Body of pancreas (tissue), 4 donors: ENCODE results near the gene BACH2.

Experiments
- POLR2A ChIP-seq, 3 donors: fragments of 450-650 bp; IDR thresholded peaks; one replicate each; pipeline ENCODE4 v1.6.1; 2016; ENCODE audit warnings: antibody characterized with exemption in 3 of 3, mild to moderate bottlenecking in 2 of 3
- TF ChIP-seq, protein P1 (sequence below), 7 experiments: fragments of 450-650 bp in 4 of 7; fragments of 200-600 bp in 3 of 7; sonication (generic) in 3 of 7; IDR thresholded peaks; one replicate each; pipeline ENCODE4 v1.5.1; 2016 to 2019; ENCODE audit warnings: antibody characterized with exemption in 7 of 7

DNA sequence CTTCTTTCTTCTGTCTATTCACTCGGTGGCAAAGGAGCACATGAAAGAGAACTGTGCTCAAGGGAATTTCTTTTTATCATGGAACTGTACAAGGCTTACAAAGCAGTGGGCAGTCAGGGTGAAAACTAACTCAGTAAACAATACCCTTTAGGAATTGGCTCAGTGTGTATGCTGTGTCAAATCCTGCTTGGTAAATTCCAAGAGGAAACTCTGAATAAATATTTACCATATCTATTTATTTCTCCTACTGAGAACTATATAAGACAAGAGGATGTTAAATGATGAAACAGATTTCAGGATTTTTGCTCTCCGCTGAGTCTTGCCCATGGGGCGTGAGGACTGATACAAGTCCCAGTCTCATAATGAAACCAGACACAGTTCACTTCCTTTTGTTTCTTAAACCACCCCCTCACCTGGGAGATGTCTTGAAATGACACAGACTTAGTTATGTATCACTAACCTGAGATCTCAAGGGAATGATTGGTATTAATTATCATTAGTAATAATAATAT is 188.8 kb downstream of the BACH2 start:
- no peak for TF ChIP-seq POLR2A (IDR thresholded peaks at IDR 0.05)
- TF ChIP-seq, protein P1, sequence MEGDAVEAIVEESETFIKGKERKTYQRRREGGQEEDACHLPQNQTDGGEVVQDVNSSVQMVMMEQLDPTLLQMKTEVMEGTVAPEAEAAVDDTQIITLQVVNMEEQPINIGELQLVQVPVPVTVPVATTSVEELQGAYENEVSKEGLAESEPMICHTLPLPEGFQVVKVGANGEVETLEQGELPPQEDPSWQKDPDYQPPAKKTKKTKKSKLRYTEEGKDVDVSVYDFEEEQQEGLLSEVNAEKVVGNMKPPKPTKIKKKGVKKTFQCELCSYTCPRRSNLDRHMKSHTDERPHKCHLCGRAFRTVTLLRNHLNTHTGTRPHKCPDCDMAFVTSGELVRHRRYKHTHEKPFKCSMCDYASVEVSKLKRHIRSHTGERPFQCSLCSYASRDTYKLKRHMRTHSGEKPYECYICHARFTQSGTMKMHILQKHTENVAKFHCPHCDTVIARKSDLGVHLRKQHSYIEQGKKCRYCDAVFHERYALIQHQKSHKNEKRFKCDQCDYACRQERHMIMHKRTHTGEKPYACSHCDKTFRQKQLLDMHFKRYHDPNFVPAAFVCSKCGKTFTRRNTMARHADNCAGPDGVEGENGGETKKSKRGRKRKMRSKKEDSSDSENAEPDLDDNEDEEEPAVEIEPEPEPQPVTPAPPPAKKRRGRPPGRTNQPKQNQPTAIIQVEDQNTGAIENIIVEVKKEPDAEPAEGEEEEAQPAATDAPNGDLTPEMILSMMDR (IDR thresholded peaks at IDR 0.05): no peak
